HL-60 (cell line): ENCODE measurements around the gene ITGAV.

ENCODE experiments used
- GABPA ChIP-seq: IDR thresholded peaks from 2 replicates; pipeline ENCODE4 v1.6.1; 2012; ENCODE audit warnings: low read depth
- POLR2AphosphoS5 ChIP-seq: IDR thresholded peaks from 2 replicates; pipeline ENCODE4 v1.6.1; 2012; ENCODE audit warnings: low read depth
- TF ChIP-seq, protein P1 (sequence below): IDR thresholded peaks from one replicate; pipeline ENCODE4 v1.5.1; 2011; ENCODE audit warnings: low read length, control low read depth, inconsistent platforms; ENCODE audit not compliant: insufficient read depth
- TF ChIP-seq, protein P2 (sequence below): IDR thresholded peaks from 2 replicates; pipeline ENCODE4 v1.6.1; 2012; ENCODE audit warnings: low read depth; ENCODE audit not compliant: insufficient replicate concordance

GRCh38 chr2:186607660-186608324 is 17.9 kb downstream of the ITGAV start:
- TF ChIP-seq, protein P1, sequence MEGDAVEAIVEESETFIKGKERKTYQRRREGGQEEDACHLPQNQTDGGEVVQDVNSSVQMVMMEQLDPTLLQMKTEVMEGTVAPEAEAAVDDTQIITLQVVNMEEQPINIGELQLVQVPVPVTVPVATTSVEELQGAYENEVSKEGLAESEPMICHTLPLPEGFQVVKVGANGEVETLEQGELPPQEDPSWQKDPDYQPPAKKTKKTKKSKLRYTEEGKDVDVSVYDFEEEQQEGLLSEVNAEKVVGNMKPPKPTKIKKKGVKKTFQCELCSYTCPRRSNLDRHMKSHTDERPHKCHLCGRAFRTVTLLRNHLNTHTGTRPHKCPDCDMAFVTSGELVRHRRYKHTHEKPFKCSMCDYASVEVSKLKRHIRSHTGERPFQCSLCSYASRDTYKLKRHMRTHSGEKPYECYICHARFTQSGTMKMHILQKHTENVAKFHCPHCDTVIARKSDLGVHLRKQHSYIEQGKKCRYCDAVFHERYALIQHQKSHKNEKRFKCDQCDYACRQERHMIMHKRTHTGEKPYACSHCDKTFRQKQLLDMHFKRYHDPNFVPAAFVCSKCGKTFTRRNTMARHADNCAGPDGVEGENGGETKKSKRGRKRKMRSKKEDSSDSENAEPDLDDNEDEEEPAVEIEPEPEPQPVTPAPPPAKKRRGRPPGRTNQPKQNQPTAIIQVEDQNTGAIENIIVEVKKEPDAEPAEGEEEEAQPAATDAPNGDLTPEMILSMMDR, result no peak
- TF ChIP-seq POLR2AphosphoS5 (no peak), GABPA (no peak)
- TF ChIP-seq, protein P2, sequence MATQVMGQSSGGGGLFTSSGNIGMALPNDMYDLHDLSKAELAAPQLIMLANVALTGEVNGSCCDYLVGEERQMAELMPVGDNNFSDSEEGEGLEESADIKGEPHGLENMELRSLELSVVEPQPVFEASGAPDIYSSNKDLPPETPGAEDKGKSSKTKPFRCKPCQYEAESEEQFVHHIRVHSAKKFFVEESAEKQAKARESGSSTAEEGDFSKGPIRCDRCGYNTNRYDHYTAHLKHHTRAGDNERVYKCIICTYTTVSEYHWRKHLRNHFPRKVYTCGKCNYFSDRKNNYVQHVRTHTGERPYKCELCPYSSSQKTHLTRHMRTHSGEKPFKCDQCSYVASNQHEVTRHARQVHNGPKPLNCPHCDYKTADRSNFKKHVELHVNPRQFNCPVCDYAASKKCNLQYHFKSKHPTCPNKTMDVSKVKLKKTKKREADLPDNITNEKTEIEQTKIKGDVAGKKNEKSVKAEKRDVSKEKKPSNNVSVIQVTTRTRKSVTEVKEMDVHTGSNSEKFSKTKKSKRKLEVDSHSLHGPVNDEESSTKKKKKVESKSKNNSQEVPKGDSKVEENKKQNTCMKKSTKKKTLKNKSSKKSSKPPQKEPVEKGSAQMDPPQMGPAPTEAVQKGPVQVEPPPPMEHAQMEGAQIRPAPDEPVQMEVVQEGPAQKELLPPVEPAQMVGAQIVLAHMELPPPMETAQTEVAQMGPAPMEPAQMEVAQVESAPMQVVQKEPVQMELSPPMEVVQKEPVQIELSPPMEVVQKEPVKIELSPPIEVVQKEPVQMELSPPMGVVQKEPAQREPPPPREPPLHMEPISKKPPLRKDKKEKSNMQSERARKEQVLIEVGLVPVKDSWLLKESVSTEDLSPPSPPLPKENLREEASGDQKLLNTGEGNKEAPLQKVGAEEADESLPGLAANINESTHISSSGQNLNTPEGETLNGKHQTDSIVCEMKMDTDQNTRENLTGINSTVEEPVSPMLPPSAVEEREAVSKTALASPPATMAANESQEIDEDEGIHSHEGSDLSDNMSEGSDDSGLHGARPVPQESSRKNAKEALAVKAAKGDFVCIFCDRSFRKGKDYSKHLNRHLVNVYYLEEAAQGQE, result no peak
